HEK293T (cell line): ENCODE results near the gene BLTP1.

Source experiments
- FOXM1 ChIP-seq: fragments of 450-650 bp; IDR thresholded peaks from 2 replicates; pipeline ENCODE4 v1.6.1; 2017; ENCODE audit warnings: mild to moderate bottlenecking, borderline replicate concordance
- NFRKB ChIP-seq: fragments of 450-650 bp; IDR thresholded peaks from 2 replicates; pipeline ENCODE4 v1.6.1; 2016; ENCODE audit warnings: mild to moderate bottlenecking, moderate library complexity
- SP1 ChIP-seq: fragments of 450-650 bp; IDR thresholded peaks from 2 replicates; pipeline ENCODE4 v1.6.1; 2017
- ZNF384 ChIP-seq: fragments of 450-650 bp; IDR thresholded peaks from 2 replicates; pipeline ENCODE4 v1.6.1; 2016

GRCh38 chr4:122167369-122167768 lies 15.2 kb downstream of the BLTP1 start:
- no peak for TF ChIP-seq FOXM1
- TF ChIP-seq SP1: no peak
- TF ChIP-seq ZNF384: no peak
- no peak for TF ChIP-seq NFRKB
